GM12891 (cell line): ENCODE results near the gene UBFD1.

Experiments
- POLR2A ChIP-seq: IDR thresholded peaks from 2 replicates; pipeline ENCODE4 v1.6.1; 2011; ENCODE audit warnings: low read depth, low read length, control low read depth
- POLR2AphosphoS5 ChIP-seq: IDR thresholded peaks from 2 replicates; pipeline ENCODE4 v1.6.1; 2011; ENCODE audit warnings: low read depth, low read length, control low read depth
- TAF1 ChIP-seq: IDR thresholded peaks from 2 replicates; pipeline ENCODE4 v1.6.1; 2011; ENCODE audit warnings: low read depth, low read length, control low read depth

DNA sequence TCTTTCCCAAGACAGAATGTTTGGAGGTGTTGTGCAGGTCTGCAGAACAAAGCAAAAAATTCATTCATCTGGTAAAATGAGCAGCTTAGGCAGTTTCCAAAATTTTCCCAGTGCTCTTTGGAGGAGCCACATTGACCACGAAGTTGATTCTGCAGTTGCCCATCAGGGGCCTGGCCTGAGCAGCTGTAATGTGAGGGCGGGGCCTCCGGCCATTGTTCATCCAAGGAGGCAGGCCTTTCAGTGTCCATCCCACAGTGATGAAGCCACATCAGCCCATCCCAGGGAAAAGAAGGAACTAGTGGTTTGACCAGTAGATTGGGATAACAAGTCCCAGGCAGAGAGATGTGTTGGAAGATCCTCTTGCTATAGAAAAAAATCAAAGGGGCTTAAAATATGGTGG lies 10.1 kb downstream of the UBFD1 start:
- TF ChIP-seq POLR2A = no peak
- TF ChIP-seq TAF1 = no peak
- TF ChIP-seq POLR2AphosphoS5 = no peak
